ENCODE measurements around the gene ZIM2. TPM values are rescaled to one million over a fixed set of nuclear protein-coding genes. Genes with fewer than 3 reads are reported as not detected.

The ZIM2 gene
- total and polyA plus RNA-seq, 12 donors: 0.06 to 0.15 (median 0.13) TPM; not detected in 8

- WGBS, 2 donors: 67 to 74% methylated on average over 6 of the region's 6 CpGs
- no peak overlapping the region for H3K27ac ChIP-seq
- TF ChIP-seq, protein P1, sequence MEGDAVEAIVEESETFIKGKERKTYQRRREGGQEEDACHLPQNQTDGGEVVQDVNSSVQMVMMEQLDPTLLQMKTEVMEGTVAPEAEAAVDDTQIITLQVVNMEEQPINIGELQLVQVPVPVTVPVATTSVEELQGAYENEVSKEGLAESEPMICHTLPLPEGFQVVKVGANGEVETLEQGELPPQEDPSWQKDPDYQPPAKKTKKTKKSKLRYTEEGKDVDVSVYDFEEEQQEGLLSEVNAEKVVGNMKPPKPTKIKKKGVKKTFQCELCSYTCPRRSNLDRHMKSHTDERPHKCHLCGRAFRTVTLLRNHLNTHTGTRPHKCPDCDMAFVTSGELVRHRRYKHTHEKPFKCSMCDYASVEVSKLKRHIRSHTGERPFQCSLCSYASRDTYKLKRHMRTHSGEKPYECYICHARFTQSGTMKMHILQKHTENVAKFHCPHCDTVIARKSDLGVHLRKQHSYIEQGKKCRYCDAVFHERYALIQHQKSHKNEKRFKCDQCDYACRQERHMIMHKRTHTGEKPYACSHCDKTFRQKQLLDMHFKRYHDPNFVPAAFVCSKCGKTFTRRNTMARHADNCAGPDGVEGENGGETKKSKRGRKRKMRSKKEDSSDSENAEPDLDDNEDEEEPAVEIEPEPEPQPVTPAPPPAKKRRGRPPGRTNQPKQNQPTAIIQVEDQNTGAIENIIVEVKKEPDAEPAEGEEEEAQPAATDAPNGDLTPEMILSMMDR (IDR thresholded peaks at IDR 0.05): no peak
- H3K9me3 ChIP-seq: peaks cover 0 to 30% (median 0%) of the 10 kb centered on the region in 11 donors
- no peaks in the 10 kb centered on the region for H3K4me1 ChIP-seq
- ATAC-seq (no peak), DNase-seq (no peak)
- H3K27me3 ChIP-seq: no peaks in the 10 kb centered on the region
- H3K4me3 ChIP-seq: no peak overlapping the region
- intact Hi-C loops (cut with DNase I): no loop called here
- H3K36me3 ChIP-seq: peaks cover 0 to 2% (median 0%) of the 10 kb centered on the region in 9 donors
These were observed 29.0 kb downstream of the ZIM2 start for GRCh38 chr19:56811480-56811879.

GRCh38 chr19:56810260-56810659 is 30.3 kb downstream of the ZIM2 start:
- TF ChIP-seq, protein P1 (IDR thresholded peaks at IDR 0.05): no peak
- intact Hi-C loops (cut with DNase I): no loop called here
- DNase-seq: no peak
- no peaks in the 10 kb centered on the region for H3K4me1 ChIP-seq
- H3K9me3 ChIP-seq: peaks cover 0 to 35% (median 0%) of the 10 kb centered on the region in 11 donors
- H3K4me3 ChIP-seq: no peak overlapping the region
- H3K36me3 ChIP-seq: no peaks in the 10 kb centered on the region
- no peak overlapping the region for H3K27ac ChIP-seq
- no peak for ATAC-seq
- 96 to 97% methylated on average over 1 of the region's 1 CpG for WGBS, 2 donors
- H3K27me3 ChIP-seq: no peaks in the 10 kb centered on the region

GRCh38 chr19:56808717-56809392 is 31.7 kb downstream of the ZIM2 start:
- H3K9me3 ChIP-seq: peaks cover 0 to 38% (median 0%) of the 10 kb centered on the region in 11 donors
- H3K4me1 ChIP-seq: no peaks in the 10 kb centered on the region
- no peak for DNase-seq
- no peak overlapping the region for H3K27ac ChIP-seq
- no peak overlapping the region for H3K4me3 ChIP-seq
- intact Hi-C loops (cut with DNase I): no loop called here
- no peak for ATAC-seq
- 87 to 92% methylated on average over 3 of the region's 3 CpGs for WGBS, 2 donors
- H3K27me3 ChIP-seq: no peaks in the 10 kb centered on the region
- TF ChIP-seq, protein P1 (IDR thresholded peaks at IDR 0.05): no peak
- H3K36me3 ChIP-seq: no peaks in the 10 kb centered on the region

DNA sequence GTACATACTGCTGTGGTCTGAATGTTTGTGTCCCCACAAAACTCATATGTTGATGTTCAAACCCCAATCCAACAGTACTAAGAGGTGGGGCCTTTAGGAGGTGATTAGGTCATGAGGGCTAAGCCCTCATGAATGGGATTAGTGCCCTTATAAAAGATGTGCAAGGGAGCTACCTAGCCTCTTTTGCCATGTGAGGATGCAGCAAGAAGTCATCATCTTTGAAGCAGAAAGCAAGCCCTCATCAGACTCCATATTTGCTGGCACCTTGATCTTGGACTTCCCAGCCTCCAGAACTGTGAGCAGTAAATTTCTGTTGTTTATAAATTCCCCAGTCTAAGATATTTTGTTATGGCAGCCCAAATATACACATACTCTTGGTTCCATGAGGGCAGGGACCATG is 33.9 kb downstream of the ZIM2 start:
- TF ChIP-seq, protein P1 (IDR thresholded peaks at IDR 0.05): no peak
- ATAC-seq: no peak
- intact Hi-C loops (cut with DNase I): no loop called here
- no peak overlapping the region for H3K27ac ChIP-seq
- no peak for DNase-seq
- H3K9me3 ChIP-seq: peaks cover 0 to 59% (median 0%) of the 10 kb centered on the region in 11 donors
- no peaks in the 10 kb centered on the region for H3K4me1 ChIP-seq
- no peaks in the 10 kb centered on the region for H3K27me3 ChIP-seq
- no peak overlapping the region for H3K4me3 ChIP-seq
- H3K36me3 ChIP-seq: no peaks in the 10 kb centered on the region
